WTC11 (cell line): ENCODE measurements around the gene CNIH3.

Experiments used
- CTCF ChIP-seq: fragments of 200-600 bp; IDR thresholded peaks from 2 replicates; pipeline ENCODE4 v1.8.0; 2022; ENCODE audit warnings: antibody characterized with exemption
- E2F4 ChIP-seq: sonication (generic); formaldehyde crosslinking; IDR thresholded peaks from 2 replicates; pipeline ENCODE4 v1.8.1; 2022; ENCODE audit warnings: low read depth, mild to moderate bottlenecking, moderate library complexity, missing genetic modification reagents, borderline replicate concordance
- FOXJ3 ChIP-seq: sonication (generic); formaldehyde crosslinking; IDR thresholded peaks from 2 replicates; pipeline ENCODE4 v1.9.0; 2021; ENCODE audit warnings: missing genetic modification reagents, mild to moderate bottlenecking, borderline replicate concordance
- GABPB1 ChIP-seq: sonication (generic); formaldehyde crosslinking; IDR thresholded peaks from 2 replicates; pipeline ENCODE4 v1.8.1; 2023; ENCODE audit warnings: mild to moderate bottlenecking, missing genetic modification reagents
- MAX ChIP-seq: sonication (generic); formaldehyde crosslinking; IDR thresholded peaks from 2 replicates; pipeline ENCODE4 v1.8.0; 2022; ENCODE audit warnings: mild to moderate bottlenecking, missing genetic modification reagents
- NFE2L1 ChIP-seq: sonication (generic); formaldehyde crosslinking; IDR thresholded peaks from 2 replicates; pipeline ENCODE4 v1.8.1; 2023; ENCODE audit warnings: missing genetic modification reagents
- SP1 ChIP-seq: sonication (generic); formaldehyde crosslinking; conservative IDR thresholded peaks from 2 replicates; pipeline ENCODE4 v1.8.1; 2022; ENCODE audit warnings: missing genetic modification reagents
- TEAD1 ChIP-seq: sonication (generic); formaldehyde crosslinking; IDR thresholded peaks from 2 replicates; pipeline ENCODE4 v1.8.0; 2022; ENCODE audit warnings: mild to moderate bottlenecking, missing genetic modification reagents
- ZNF317 ChIP-seq: sonication (generic); formaldehyde crosslinking; IDR thresholded peaks from 2 replicates; pipeline ENCODE4 v1.8.1; 2023; ENCODE audit warnings: low read depth, mild to moderate bottlenecking, moderate library complexity, missing genetic modification reagents, borderline replicate concordance

- TF ChIP-seq CTCF (no peak), MAX (CRISPR knock-in tag) (no peak), ZNF317 (no peak), E2F4 (no peak), NFE2L1 (no peak), GABPB1 (no peak), SP1 (no peak), TEAD1 (CRISPR knock-in tag) (no peak), FOXJ3 (CRISPR knock-in tag) (no peak)
These were observed 87.6 kb downstream of the CNIH3 start for GRCh38 chr1:224703702-224704101.
